ENCODE measurements around the gene ADD1. TPM values are rescaled to one million over a fixed set of nuclear protein-coding genes. Genes with fewer than 3 reads are reported as not detected.

Gene ADD1
- total and polyA plus RNA-seq, 2 donors from 2014 or later = 232 to 313 TPM

- DNase-seq = no peak
- no peak overlapping the region for H3K4me3 ChIP-seq (ENCODE audit: low read length in 3 of 3)
- H3K36me3 ChIP-seq (ENCODE audit: control insufficient read depth in 2 of 3, insufficient read depth in 3 of 3, low read length in 3 of 3) = no peaks in the 10 kb centered on the region
- H3K9me3 ChIP-seq (ENCODE audit: control insufficient read depth in 2 of 3, insufficient read depth in 1 of 3, low read length in 3 of 3) = no peaks in the 10 kb centered on the region
- no peak overlapping the region for H3K27ac ChIP-seq (ENCODE audit: low read depth in 2 of 2, low read length in 2 of 2)
- FAIRE-seq = no peak
- TF ChIP-seq CTCF (IDR thresholded peaks at IDR 0.05; ENCODE audit: borderline replicate concordance, extremely low read depth, insufficient read depth) = no peak
- no peak overlapping the region for H3K9ac ChIP-seq (ENCODE audit: low read length in 3 of 3)
- intact Hi-C loops (cut with DNase I) = no loop called here
- no peaks in the 10 kb centered on the region for H3K27me3 ChIP-seq (ENCODE audit: control insufficient read depth, insufficient read depth, low read length)
- no peaks in the 10 kb centered on the region for H3K4me1 ChIP-seq (ENCODE audit: control insufficient read depth in 2 of 3, insufficient read depth in 2 of 3, low read depth in 1 of 3, low read length in 3 of 3)
Measured at GRCh38 chr4:2977211-2978088, 133.8 kb downstream of the ADD1 start.

Other genes starting within 250 kb of the ADD1 start
- 44.4 TPM for gene TNIP2, start 87.5 kb upstream of the ADD1 start, total RNA-seq
- gene TNIP2, start 87.5 kb upstream of the ADD1 start, polyA plus RNA-seq (ENCODE audit: insufficient read depth, low read depth, low replicate concordance) = 43.1 TPM
- gene SH3BP2, start 50.8 kb upstream of the ADD1 start, total RNA-seq = 128 TPM
- gene SH3BP2, start 50.8 kb upstream of the ADD1 start, polyA plus RNA-seq (ENCODE audit: insufficient read depth, low read depth, low replicate concordance) = 27.3 TPM
- 22.0 TPM for gene NOP14, start 119.6 kb downstream of the ADD1 start, total RNA-seq
- 15.1 TPM for gene NOP14, start 119.6 kb downstream of the ADD1 start, polyA plus RNA-seq (ENCODE audit: insufficient read depth, low read depth, low replicate concordance)
- 4.3 TPM for gene GRK4, start 119.7 kb downstream of the ADD1 start, total RNA-seq
- 4.3 TPM for gene GRK4, start 119.7 kb downstream of the ADD1 start, polyA plus RNA-seq (ENCODE audit: insufficient read depth, low read depth, low replicate concordance)
- not detected for gene HTT-AS, start 230.7 kb downstream of the ADD1 start, total RNA-seq
- gene HTT-AS, start 230.7 kb downstream of the ADD1 start, polyA plus RNA-seq (ENCODE audit: insufficient read depth, low read depth, low replicate concordance) = not detected
- gene HTT, start 230.8 kb downstream of the ADD1 start, total RNA-seq = 64.0 TPM
- gene HTT, start 230.8 kb downstream of the ADD1 start, polyA plus RNA-seq (ENCODE audit: insufficient read depth, low read depth, low replicate concordance) = 7.2 TPM